Fibroblast of pulmonary artery (primary cell): Measurements from ENCODE around the gene PPP2R5C.

Experiments used
- DNase-seq: peaks from one replicate; pipeline ENCODE4 v3.0.0-alpha.2; 2010; ENCODE audit warnings: low read depth
- H3K4me3 ChIP-seq: replicated peaks from 2 replicates; pipeline ENCODE4 v1.5.1; 2011; ENCODE audit warnings: low read depth, mild to moderate bottlenecking, control low read depth, low read length, moderate library complexity
- TF ChIP-seq, protein P1 (sequence below): IDR thresholded peaks from 2 replicates; pipeline ENCODE4 v1.5.1; 2011; ENCODE audit warnings: mild to moderate bottlenecking, control low read depth, low read length, inconsistent platforms; ENCODE audit errors: missing control alignments

Gene PPP2R5C

GRCh38 chr14:101956179-101956885 is 194.8 kb downstream of the PPP2R5C start:
- no peak for DNase-seq
- TF ChIP-seq, protein P1, sequence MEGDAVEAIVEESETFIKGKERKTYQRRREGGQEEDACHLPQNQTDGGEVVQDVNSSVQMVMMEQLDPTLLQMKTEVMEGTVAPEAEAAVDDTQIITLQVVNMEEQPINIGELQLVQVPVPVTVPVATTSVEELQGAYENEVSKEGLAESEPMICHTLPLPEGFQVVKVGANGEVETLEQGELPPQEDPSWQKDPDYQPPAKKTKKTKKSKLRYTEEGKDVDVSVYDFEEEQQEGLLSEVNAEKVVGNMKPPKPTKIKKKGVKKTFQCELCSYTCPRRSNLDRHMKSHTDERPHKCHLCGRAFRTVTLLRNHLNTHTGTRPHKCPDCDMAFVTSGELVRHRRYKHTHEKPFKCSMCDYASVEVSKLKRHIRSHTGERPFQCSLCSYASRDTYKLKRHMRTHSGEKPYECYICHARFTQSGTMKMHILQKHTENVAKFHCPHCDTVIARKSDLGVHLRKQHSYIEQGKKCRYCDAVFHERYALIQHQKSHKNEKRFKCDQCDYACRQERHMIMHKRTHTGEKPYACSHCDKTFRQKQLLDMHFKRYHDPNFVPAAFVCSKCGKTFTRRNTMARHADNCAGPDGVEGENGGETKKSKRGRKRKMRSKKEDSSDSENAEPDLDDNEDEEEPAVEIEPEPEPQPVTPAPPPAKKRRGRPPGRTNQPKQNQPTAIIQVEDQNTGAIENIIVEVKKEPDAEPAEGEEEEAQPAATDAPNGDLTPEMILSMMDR: no peak
- H3K4me3 ChIP-seq: no peak overlapping the region

DNA sequence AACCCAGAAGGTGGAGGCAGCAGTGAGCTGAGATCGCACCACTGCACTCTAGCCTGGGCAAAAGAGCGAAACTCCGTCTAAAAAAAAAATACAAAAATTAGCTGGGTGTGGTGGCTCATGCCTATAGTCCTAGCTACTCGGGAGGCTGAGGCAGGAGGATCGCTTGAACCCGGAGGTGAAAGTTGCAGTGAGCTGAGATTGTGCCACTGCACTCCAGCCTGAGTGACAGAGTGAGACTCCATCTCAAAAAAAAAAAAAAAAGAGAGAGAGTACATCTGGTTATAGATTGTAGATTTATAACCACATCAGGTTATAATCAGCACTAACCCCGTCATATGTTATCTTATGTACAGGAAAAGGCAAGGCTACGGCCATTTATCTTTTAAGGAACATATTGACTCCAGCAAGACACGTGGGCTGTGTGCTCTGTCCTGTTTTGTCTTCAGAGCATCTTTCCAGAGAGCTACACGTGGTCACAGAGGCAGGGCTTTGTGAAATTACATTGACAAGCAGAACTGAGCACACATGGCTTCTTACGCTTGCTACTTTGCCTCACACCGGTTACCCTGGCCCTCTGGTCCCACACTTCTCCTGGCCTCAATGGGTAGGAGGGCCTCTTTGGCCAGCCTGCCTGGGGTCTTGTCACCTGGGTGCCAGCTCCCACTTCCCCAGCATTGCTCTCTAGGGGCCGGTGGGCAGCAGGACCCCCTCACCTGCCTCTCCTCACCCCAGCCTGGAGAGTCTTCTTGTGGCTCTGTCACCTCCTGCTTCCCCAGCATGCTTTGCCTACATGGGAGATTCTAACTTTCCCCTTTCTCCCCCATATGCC is 196.1 kb downstream of the PPP2R5C start:
- no peak for DNase-seq
- TF ChIP-seq, protein P1: no peak
- no peak overlapping the region for H3K4me3 ChIP-seq

- H3K4me3 ChIP-seq: no peak overlapping the region
- no peak for DNase-seq
- TF ChIP-seq, protein P1: no peak
Measured at GRCh38 chr14:101958418-101959180, 197.1 kb downstream of the PPP2R5C start.

DNA sequence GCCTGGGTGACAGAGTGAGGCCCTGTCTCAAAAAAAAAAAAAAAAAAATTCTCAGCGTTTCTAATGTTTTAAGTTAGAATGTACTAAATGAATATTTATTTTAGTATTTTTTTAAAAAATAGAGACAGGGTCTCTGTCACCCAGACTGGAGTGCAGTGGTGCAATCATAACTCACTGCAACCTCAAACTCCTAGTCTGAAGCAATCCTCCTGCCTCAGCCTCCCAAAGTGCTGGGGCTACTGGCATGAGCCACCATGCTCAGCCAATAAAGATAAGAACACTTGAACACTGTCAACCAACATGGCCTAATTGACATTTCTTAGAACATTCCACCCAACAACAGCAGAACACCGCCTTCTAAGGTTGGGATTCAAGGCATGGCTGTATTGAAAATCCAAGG is 197.8 kb downstream of the PPP2R5C start:
- no peak for DNase-seq

GRCh38 chr14:101960225-101960624 is 198.7 kb downstream of the PPP2R5C start:
- DNase-seq: peak; percentile 42
- no peak overlapping the region for H3K4me3 ChIP-seq
- TF ChIP-seq, protein P1: peak; percentile 50

More for the DNA sequence above, 197.8 kb downstream of the PPP2R5C start:
- TF ChIP-seq, protein P1: no peak
- no peak overlapping the region for H3K4me3 ChIP-seq

DNA sequence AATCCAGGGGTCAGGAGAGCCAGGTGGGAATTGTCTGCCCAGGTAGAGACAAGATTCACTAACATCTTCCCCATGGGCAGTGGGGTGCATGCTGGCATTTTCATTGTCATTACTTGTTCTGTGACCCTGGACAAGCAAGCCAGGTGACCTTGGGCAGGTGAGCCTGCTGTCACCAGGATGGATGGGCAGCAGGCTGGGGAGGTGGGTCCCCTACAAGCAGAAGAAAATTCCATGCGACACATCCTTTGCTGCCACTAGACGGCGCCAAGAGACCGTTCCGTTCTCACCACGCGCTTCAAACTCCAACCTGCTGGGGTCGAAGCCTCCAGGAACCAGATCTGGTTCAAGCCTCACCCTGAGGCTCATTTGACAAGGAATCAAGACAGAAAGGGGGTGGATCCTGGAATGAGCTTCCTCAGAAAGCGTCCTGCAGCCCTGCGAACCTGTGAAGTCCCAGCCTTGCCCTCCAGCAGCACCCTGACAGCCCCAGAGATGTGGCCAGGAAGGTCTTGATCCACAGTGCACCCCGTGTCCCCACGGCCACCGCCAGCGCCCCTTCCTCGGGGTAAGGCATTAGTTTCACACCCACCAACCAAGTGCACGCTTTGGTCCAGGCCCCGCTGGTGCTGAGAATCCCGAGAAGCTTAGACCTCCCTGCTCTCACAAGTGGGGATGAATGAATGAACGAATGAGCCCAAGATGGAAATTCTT is 199.7 kb downstream of the PPP2R5C start:
- DNase-seq: peak; percentile 88
- no peak overlapping the region for H3K4me3 ChIP-seq
- TF ChIP-seq, protein P1: peak; percentile 98
